HUDEP-2 (cell line): ENCODE data around the gene ANKMY1.

Source experiments
- DNase-seq, 76 experiments: peaks; one replicate each; lab custom pipeline; 2025; ENCODE audit not compliant: unreplicated experiment in 76 of 76; lab: John Stamatoyannopoulos, UW

ANKMY1 gene

DNA sequence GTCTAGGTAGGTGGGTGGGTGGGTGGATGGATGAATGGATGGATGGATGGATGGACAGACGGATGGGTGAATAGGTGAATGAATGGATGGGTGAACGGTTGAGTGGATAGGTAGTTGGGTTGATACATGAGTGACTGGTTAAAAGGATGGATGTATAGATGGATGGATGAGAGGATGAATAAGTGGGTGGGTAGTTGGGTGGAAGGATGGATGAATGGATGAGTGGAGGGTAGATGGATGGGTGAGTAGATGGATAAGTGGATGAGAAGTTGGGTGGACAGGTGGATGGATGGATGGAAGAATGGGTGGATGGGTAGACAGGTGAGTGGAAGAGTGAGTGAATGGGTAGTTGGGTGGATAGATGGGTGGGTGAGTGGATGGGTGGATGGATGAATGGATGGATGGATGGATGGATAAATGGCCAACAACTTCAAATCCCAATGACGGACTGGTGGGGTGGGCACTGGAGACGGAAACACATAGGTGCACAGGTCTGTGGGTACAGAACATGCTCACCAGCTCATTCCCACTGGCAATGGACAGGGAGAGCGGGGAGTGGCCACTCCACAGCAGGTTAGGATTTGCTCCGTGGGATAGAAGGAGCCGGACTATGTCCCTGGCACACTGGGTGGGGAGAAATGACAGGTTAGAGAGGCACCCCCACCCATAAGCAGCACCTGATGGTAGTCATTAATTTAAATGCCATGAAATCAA, 48.8 kb downstream of the ANKMY1 start:
- DNase-seq: no peak

DNA sequence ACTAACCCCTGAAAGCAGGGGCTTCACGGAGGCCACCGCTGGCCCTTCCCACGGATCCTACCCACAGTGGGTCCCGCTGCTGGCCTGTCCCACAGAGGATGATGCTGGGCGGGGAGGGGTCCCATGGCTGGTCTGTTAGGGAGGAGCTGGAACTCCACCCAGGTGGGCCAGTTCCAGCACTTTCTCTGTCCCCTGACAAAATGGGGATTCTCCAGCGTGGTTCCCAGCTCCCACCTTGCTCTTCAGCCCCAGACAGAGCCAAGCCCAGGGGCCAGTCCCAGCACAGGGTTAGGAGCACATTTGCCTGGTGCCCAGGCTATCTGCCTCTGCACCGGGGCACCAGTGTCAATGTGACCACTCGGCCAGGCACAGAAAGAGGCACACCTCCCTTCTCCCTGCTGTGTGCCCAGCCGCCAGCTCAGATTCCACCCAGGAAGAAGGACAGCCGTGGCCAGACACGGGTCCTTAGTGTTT, 50.0 kb downstream of the ANKMY1 start:
- DNase-seq: no peak

GRCh38 chr2:240507060-240507777, 50.6 kb downstream of the ANKMY1 start:
- no peak for DNase-seq

DNA sequence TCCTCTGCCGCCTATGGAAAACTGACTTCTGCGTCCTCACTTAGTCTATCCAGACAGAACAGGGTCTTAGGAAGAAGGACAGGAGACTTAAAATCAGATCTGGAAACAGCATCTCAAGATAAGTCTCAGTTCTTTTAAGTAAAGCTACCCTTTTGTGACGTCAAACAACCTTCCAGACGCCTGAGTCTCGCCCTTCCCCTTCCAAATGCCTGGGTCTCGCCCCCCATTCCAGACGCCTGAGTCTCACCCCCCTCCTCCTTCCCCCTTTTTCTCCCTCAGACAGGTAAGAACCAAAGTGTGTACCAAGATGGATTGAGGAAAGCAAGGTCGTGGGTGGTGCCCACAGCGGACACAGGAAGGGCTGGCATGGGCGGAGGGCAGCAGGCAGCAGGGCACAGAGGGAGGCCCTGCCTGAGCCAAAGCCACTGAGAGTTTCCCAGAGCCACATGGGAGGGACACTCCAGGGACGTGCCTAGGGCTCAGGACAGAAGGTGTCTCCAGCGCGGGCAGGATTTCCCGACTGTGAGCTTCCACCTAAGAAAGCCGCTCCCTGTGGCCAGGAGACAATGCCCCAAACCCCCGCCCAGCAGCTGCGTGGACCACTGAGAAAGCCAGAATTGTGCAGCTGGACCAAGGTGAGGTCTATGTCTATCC, 51.3 kb downstream of the ANKMY1 start:
- DNase-seq: no peak

DNA sequence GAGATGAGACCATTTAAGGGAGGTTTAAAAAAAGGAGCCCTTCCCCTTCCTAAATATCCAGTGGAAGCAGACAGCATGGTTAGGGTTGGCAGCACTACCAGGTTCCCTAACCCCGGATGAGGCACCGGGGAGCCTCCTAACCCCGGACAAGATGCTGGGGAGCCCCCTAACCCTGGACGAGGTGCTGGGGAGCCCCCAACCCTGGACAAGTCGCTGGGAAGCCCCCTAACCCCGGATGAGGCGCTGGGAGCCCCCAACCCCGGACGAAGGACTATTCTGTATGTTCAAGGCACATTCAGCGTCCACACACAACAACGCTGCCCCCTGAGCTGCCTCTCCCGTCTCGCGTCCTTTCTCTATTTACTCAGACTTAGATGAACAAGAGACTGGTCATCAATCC, 51.9 kb downstream of the ANKMY1 start:
- DNase-seq: no peak

- DNase-seq: no peak
Observed at GRCh38 chr2:240503848-240504247, 53.9 kb downstream of the ANKMY1 start.

GRCh38 chr2:240503375-240503774, 54.4 kb downstream of the ANKMY1 start:
- DNase-seq: no peak

DNA sequence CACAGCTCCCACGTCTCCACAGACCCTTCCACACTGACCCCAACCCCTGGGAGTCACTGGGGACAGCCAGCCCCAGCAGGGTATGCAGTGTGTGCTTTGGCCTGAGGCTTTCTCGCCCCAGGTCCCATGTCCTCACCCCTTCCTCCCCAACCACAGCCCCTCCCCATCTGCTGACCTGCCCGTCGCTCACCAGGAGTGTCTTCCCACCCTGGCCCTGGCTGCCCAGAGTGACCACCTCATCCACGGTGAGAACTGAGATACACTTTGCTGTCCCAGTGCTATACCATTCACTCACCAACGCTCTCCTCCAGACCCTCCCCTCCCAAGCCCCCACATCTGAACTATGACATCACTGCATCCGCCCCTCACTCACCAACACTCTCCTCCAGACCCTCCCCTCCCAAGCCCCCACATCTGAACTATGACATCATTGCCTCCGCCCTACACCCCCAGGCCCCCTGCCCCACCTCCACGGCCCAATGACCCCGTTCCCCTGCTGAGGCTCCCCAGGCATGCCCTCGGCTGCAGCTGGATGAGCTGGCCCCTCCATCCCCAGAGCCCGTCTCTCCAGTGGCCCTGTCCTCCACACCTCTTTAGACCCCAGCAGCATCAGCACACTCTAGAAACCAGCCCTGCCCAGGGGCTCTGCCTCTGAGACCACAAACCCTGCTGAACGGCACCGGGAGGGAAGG, 55.2 kb downstream of the ANKMY1 start:
- DNase-seq: no peak

DNA sequence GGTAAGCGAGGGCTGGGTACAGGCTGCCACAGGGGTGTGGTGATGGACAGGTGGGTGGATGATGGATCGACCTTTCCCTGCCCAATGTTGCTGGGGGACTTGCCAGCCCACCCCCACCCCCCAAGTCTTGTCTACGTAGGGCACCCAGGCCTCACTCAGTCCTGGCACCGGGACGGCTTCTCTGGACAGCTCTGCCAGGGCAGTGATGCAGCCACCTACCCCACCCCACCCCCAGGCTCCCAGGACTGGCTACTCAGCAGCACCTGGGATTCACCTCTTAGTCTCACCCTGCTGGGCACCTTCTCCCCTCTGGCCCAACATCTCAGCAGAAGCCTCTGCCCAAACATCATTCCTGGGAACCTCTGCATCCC, 55.7 kb downstream of the ANKMY1 start:
- no peak for DNase-seq

- no peak for DNase-seq
Observed at GRCh38 chr2:240501531-240501991, 56.2 kb downstream of the ANKMY1 start.

- no peak for DNase-seq
Observed at GRCh38 chr2:240500561-240501423, 57.0 kb downstream of the ANKMY1 start.

DNA sequence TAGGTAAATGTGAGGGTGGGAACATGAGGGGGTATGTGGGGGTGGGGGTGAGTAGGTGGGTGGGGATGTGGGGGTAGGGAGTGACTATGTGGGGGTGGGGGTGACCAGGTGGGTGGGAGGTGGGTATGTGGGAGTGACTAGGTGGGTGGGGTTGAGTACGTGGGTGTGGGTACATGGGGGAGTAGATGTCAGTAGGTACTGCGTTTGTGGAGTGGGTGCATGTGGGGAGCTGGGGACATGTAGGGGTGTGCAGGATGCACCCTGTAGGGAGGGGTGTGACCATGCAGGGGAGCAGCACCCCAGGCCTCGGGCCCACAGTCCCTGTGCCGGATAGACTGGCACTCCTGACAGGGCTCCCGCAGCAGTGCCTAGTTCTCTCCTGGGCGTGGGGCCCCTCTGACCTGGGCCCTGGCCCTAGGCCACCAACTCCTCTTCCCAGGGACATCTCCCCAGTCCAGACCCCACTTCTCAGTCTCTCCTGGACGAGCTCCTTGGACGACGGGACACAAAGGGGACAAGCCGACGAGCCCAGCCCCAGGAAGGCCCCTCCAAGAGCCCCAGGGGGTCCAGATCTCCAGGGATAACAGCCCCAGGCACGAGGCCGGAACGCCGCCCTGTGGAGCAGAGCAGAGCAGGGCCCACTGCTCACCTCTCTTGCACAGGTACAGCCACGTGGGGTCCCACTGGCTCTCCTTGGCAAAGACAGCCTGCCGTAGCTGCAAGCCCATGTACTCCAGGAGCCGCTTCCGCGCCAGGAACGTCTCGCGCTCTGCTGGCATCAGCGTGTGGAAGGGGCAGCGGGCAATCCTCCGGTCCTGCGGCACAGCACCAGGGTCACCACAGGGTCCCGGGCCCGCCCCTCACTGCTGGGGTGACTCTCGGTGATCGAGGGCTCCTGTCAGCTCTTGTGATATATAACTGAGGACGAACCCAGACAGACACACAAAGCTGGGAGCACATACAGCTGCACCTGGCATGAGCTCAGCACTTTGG, 58.2 kb downstream of the ANKMY1 start:
- no peak for DNase-seq

DNA sequence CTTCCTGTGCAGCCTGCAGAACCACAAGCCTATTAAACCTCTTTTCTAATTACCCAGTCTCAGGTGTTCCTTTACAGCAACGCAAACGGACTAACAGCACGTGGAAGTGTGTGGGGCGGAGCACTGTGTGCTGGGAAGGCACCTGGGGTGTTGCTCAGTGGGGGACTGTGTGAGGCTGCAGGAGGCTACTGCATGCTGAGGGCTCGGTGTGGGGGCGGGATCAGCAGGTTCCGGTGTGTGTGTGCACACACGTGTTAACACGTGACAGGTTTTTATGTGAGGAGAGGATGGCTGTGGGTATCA, 58.9 kb downstream of the ANKMY1 start:
- DNase-seq: no peak

DNA sequence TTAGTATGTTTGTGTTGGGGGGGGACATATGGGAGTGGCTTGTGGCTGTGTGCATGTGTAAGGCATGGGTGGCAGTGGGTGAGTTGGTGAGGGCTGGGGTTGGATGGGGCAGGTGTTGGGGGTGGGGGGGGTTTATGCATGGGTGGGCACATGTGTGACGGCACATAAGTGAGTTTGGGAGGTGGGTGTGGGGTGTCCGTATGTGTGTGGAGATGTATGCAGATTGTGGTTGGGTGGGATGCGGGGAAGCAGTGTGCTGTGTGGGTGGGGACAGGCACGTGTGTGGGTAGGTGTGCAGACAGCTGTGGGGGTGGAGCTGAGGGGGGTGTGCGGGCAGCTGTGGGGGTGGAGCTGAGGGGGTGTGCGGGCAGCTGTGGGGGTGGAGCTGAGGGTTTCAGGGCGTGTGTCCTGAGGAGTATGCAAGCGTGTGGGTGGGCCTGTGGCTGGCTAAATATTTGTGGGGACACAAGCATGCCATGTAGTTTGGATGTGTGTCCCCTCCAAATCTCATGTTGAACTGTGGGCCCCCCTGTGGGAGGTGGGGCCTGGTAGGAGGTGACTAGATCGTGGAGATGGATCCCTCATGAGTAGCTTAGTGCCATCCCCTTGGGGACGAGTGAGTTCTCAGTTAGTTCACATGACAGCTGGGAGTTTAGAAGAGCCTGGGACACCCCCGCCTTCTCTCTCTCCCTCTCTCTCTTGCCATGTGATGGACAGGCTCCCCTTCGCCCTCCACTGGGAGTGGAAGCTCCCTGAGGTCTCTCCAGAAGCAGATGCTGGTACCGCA, 59.4 kb downstream of the ANKMY1 start:
- no peak for DNase-seq

DNA sequence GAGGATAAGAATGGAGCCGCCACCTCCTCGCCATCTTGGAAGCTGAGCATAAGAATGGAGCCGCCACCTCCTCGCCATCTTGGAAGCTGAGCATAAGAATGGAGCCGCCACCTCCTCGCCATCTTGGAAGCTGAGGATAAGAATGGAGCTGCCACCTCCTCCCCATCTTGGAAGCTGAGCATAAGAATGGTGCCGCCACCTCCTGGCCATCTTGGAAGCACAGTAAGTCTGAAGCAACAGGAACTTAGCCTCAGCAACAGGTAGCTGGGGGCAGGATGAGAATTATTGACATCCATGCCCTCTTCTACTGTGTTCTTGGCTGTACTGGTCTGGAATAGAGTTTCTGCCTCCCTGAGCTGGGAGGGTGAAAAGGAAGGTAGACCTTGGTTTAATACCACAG, 60.7 kb downstream of the ANKMY1 start:
- peak in 6 of 76 experiments; percentile 2 to 23 (median 8) for DNase-seq

- peak in 2 of 76 experiments; percentile 2 to 10 for DNase-seq
Observed at GRCh38 chr2:240494942-240495341, 62.8 kb downstream of the ANKMY1 start.

DNA sequence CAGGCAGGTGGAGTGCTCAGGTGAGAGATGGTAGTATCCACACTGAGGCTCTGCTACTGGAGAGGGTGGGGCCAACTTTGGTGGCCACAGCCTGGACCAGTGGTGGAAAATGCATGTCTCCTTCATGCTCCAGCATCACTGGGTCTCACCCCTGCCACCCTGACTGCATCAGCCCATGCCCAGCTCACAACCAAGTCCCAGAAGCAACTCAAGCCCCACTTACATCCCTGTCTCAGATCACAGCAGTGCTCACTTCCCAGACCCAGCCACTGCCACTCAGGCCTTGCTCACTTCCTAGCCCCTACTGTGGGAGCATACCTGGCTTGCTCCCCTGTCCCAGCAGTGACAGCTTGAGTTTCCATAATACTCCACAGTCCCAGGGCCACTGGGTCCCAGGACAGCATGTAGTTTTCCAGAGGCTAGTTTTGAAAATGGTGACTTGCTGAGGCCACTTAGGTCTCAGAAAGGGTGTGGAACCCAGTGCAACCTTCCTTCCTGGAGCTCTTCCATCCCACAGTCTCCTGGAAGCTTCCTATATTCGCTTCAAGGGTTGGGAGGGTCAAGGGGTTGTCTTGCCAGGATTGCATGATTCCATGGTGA, 63.5 kb downstream of the ANKMY1 start:
- DNase-seq: no peak

DNA sequence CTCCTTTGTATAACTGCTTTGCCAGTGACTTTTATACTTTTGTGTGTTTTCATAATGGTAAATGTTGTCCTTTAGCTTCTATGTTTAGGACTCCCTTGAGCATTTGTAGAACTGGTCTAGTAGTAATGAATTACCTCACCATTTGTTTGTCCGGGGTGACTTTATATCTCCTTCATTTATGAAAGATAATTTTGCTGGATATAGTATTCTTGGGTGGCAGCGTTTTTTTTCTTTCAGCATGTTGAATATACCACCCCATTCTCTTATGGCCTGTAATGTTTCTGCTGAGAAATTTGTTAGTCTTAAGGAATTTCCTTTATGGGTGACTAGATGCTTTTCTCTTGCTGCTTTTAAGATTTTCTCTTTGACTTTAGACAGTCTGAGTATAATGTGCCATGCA, 66.3 kb downstream of the ANKMY1 start:
- DNase-seq: no peak
